ENCODE data around the gene USP36.

GRCh38 chr17:78872486-78872885 lies 31.9 kb upstream of the USP36 start:
- TF ChIP-seq POLR2AphosphoS5 (IDR thresholded peaks at IDR 0.05; ENCODE audit: insufficient read depth in 1 of 2, low read depth in 1 of 2): no peak
- no peak for TF ChIP-seq CTCF (IDR thresholded peaks at IDR 0.05)
- no peak for TF ChIP-seq POLR2A (IDR thresholded peaks at IDR 0.05)

Data from vagina (tissue), 2 donors.